Liver (tissue), 9 donors: ENCODE measurements around the gene SMIM15. TPM values are rescaled to one million over a fixed set of nuclear protein-coding genes. Genes with fewer than 3 reads are reported as not detected.
A peak's percentile ranks its signal among the peaks of the same experiment; 100 is the strongest.

Experiments
- DNase-seq: peaks from one replicate; pipeline ENCODE4 v3.0.0-alpha.2; 2017; ENCODE audit warnings: low spot score
- H3K27ac ChIP-seq, 2 donors: one replicate each; pipeline ENCODE4 v1.7.0; 2013; ENCODE audit warnings: inconsistent platforms in 2 of 2, low read length in 2 of 2, control low read depth in 1 of 2, low read depth in 1 of 2, mild to moderate bottlenecking in 1 of 2
- H3K27me3 ChIP-seq, 4 donors: one replicate each; pipeline versions ENCODE4 v1.6.1 to v1.7.0; 2013; ENCODE audit warnings: low read length in 3 of 4, inconsistent platforms in 1 of 4, mild to moderate bottlenecking in 1 of 4, moderate library complexity in 1 of 4; ENCODE audit not compliant: control insufficient read depth in 4 of 4, insufficient read depth in 4 of 4
- H3K36me3 ChIP-seq, 4 donors: one replicate each; pipeline versions ENCODE4 v1.6.1 to v1.7.0; 2013; ENCODE audit warnings: low read length in 3 of 4, mild to moderate bottlenecking in 3 of 4, low read depth in 1 of 4, moderate library complexity in 1 of 4; ENCODE audit not compliant: control insufficient read depth in 4 of 4, insufficient read depth in 3 of 4
- H3K4me1 ChIP-seq, 4 donors: one replicate each; pipeline versions ENCODE4 v1.6.1 to v1.7.0; 2013; ENCODE audit warnings: low read length in 3 of 4, mild to moderate bottlenecking in 3 of 4, moderate library complexity in 1 of 4; ENCODE audit not compliant: control insufficient read depth in 4 of 4, insufficient read depth in 4 of 4
- H3K4me3 ChIP-seq, 3 donors: one replicate each; pipeline versions ENCODE4 v1.6.1 to v1.7.0; 2013; ENCODE audit warnings: low read length in 3 of 3, control low read depth in 1 of 3, low read depth in 1 of 3, mild to moderate bottlenecking in 1 of 3
- H3K9ac ChIP-seq, 2 donors: one replicate each; pipeline ENCODE4 v1.7.0; 2013; ENCODE audit warnings: low read length in 2 of 2, mild to moderate bottlenecking in 2 of 2, moderate library complexity in 2 of 2, control low read depth in 1 of 2, low read depth in 1 of 2
- H3K9me3 ChIP-seq, 4 donors: one replicate each; pipeline versions ENCODE4 v1.6.1 to v1.7.0; 2013; ENCODE audit warnings: low read length in 3 of 4; ENCODE audit not compliant: control insufficient read depth in 4 of 4
- ATF3 ChIP-seq: IDR thresholded peaks from 2 replicates; pipeline ENCODE4 v1.6.1; 2016; ENCODE audit warnings: antibody characterized with exemption
- CTCF ChIP-seq: fragments of 150-350 bp; IDR thresholded peaks from 2 replicates; pipeline ENCODE4 v1.5.1; 2017; ENCODE audit warnings: improper control_type of control experiment, low read depth, low read length; ENCODE audit not compliant: missing input control
- EGR1 ChIP-seq, 2 donors: IDR thresholded peaks; 2 replicates each; pipeline ENCODE4 v1.6.1; 2016 to 2018; ENCODE audit warnings: antibody characterized with exemption in 2 of 2, low read depth in 2 of 2
- FOXA1 ChIP-seq: IDR thresholded peaks from 2 replicates; pipeline ENCODE4 v1.6.1; 2016; ENCODE audit warnings: antibody characterized with exemption
- FOXA2 ChIP-seq: IDR thresholded peaks from 2 replicates; pipeline ENCODE4 v1.6.1; 2016; ENCODE audit warnings: antibody characterized with exemption
- GABPA ChIP-seq, 2 donors: IDR thresholded peaks in 1 of 2; conservative IDR thresholded peaks in 1 of 2; 2 replicates each; pipeline ENCODE4 v1.6.1; 2016; ENCODE audit warnings: antibody characterized with exemption in 2 of 2, mild to moderate bottlenecking in 1 of 2, moderate library complexity in 1 of 2
- HNF4A ChIP-seq, 2 donors: conservative IDR thresholded peaks; 2 replicates each; pipeline ENCODE4 v1.6.1; 2016; ENCODE audit warnings: antibody characterized with exemption in 2 of 2, mild to moderate bottlenecking in 2 of 2
- HNF4G ChIP-seq: IDR thresholded peaks from 2 replicates; pipeline ENCODE4 v1.6.1; 2016; ENCODE audit warnings: antibody characterized with exemption
- JUND ChIP-seq, 2 donors: IDR thresholded peaks; 2 replicates each; pipeline ENCODE4 v1.6.1; 2016; ENCODE audit warnings: antibody characterized with exemption in 2 of 2
- MAX ChIP-seq: IDR thresholded peaks from 2 replicates; pipeline ENCODE4 v1.6.1; 2016; ENCODE audit warnings: antibody characterized with exemption
- NR2F2 ChIP-seq: IDR thresholded peaks from 2 replicates; pipeline ENCODE4 v1.6.1; 2016; ENCODE audit warnings: antibody characterized with exemption
- RXRA ChIP-seq, 2 donors: IDR thresholded peaks; 2 replicates each; pipeline ENCODE4 v1.6.1; 2017 to 2018; ENCODE audit warnings: antibody characterized with exemption in 2 of 2, mild to moderate bottlenecking in 1 of 2
- SP1 ChIP-seq: IDR thresholded peaks from 2 replicates; pipeline ENCODE4 v1.6.1; 2018; ENCODE audit warnings: antibody characterized with exemption, mild to moderate bottlenecking
- TAF1 ChIP-seq: conservative IDR thresholded peaks from 2 replicates; pipeline ENCODE4 v1.6.1; 2016; ENCODE audit warnings: antibody characterized with exemption, mild to moderate bottlenecking
- YY1 ChIP-seq: IDR thresholded peaks from 2 replicates; pipeline ENCODE4 v1.6.1; 2016; ENCODE audit warnings: antibody characterized with exemption, mild to moderate bottlenecking
- ZBTB33 ChIP-seq: IDR thresholded peaks from 2 replicates; pipeline ENCODE4 v1.6.1; 2016; ENCODE audit warnings: antibody characterized with exemption
- WGBS: extraction: QIAGEN DNeasy Blood & Tissue Kit; methylation state at CpG from one replicate; pipeline ENCODE4 v1.1.7; 2013; 5-methylcytosine and 5-hydroxymethylcytosine counted together
- polyA plus RNA-seq, 2 donors: library from polyadenylated mRNA; stranded (reverse) in 1 of 2; unstranded in 1 of 2; fragments of 200-250 nt in 1 of 2; fragments of >200 nt in 1 of 2; fragmentation: Nextera tagmentation in 1 of 2; extraction: Ambion mirVana in 1 of 2; gene quantifications; one replicate each; pipeline versions ENCODE4 v1.2.1 to v1.2.3, GENCODE V29; 2013 to 2015
- total RNA-seq, 2 donors: library from RNA; depleted of rRNA; stranded (reverse); fragments of >200 nt; gene quantifications; one replicate each; pipeline ENCODE4 v1.2.3, GENCODE V29; 2014
- donor health status: healthy.
- donor health status: healthy.
- donor health status: healthy.
- donor health status: healthy.
- donor health status: healthy.

SMIM15 gene
- total and polyA plus RNA-seq, 4 donors, result 20.1 to 31.2 (median 24.4) TPM

- TF ChIP-seq CTCF, result no peak
- no peak for TF ChIP-seq HNF4G
- peak; percentile 42 to 70 for TF ChIP-seq RXRA (IDR thresholded peaks at IDR 0.05)
These were observed 732 bp upstream of the SMIM15 start (continued) for GRCh38 chr5:61162832-61163567.

- Histone ChIP-seq H3K4me3 (no peak overlapping the region), H3K4me1 (peaks cover 6 to 20% (median 11%) of the 10 kb centered on the region in 4 donors), H3K27ac (no peak overlapping the region), H3K9ac (no peak overlapping the region), H3K36me3 (peaks cover 0 to 13% (median 2%) of the 10 kb centered on the region in 4 donors), H3K27me3 (no peaks in the 10 kb centered on the region), H3K9me3 (no peaks in the 10 kb centered on the region)
- no peak for DNase-seq
- peak in 1 of 2 donors; percentile 17 for TF ChIP-seq GABPA (IDR thresholded peaks at IDR 0.05 in 1 of 2, conservative IDR thresholded peaks at IDR 0.05 in 1 of 2)
- TF ChIP-seq SP1, result no peak
- 91% methylated on average over 3 of the region's 3 CpGs for WGBS
These were observed 1.8 kb downstream of the SMIM15 start for GRCh38 chr5:61160497-61160896.

- no peak for DNase-seq
- 75% methylated on average over 4 of the region's 4 CpGs for WGBS
- TF ChIP-seq GABPA (IDR thresholded peaks at IDR 0.05 in 1 of 2, conservative IDR thresholded peaks at IDR 0.05 in 1 of 2), result no peak
- TF ChIP-seq HNF4G, result no peak
- no peak for TF ChIP-seq HNF4A (conservative IDR thresholded peaks at IDR 0.05)
- no peak for TF ChIP-seq EGR1 (IDR thresholded peaks at IDR 0.05; ENCODE audit: low read depth in 2 of 2)
- TF ChIP-seq YY1, result no peak
- TF ChIP-seq FOXA2, result no peak
- TF ChIP-seq ATF3, result no peak
- no peak for TF ChIP-seq ZBTB33
- TF ChIP-seq TAF1, result no peak
- no peak for TF ChIP-seq SP1
- no peak for TF ChIP-seq MAX
- no peak for TF ChIP-seq JUND (IDR thresholded peaks at IDR 0.05)
- TF ChIP-seq CTCF, result no peak
- TF ChIP-seq FOXA1, result no peak
- TF ChIP-seq NR2F2, result no peak
- Histone ChIP-seq H3K36me3 (peaks cover 0 to 13% (median 2%) of the 10 kb centered on the region in 4 donors), H3K4me1 (peaks cover 6 to 20% (median 11%) of the 10 kb centered on the region in 4 donors), H3K9me3 (no peaks in the 10 kb centered on the region), H3K4me3 (no peak overlapping the region), H3K27ac (no peak overlapping the region), H3K9ac (no peak overlapping the region), H3K27me3 (no peaks in the 10 kb centered on the region)
These were observed 2.4 kb downstream of the SMIM15 start for GRCh38 chr5:61159836-61160235.
